Activated CD4-positive, alpha-beta T cell treated with anti-CD3 and anti-CD28 coated beads, Interleukin-2, amount 50 U/mL, for 16 hours (primary cell): Measurements from ENCODE around the gene ILKAP.

ENCODE experiments used
- DNase-seq: peaks from one replicate; pipeline ENCODE4 v3.0.0-alpha.2; 2020

ILKAP gene

GRCh38 chr2:238149841-238150572, 53.5 kb downstream of the ILKAP start:
- no peak for DNase-seq

DNA sequence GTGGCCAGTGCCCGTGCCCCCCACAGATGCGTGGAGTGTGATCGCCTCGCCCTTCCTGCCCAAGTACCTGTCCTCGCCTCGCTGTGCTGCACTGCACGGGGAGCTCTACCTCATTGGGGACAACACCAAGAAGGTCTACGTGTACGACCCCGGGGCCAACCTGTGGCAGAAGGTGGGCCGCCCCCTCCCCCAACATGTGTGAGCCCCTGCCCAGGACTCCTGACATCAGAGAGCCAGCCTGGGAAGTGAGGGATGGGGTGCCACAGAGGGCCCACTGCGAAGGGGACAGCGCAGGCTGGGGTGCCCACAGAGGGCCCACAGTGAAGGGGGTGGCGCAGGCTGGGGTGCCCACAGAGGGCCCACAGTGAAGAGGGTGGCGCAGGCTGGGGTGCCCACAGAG, 54.5 kb downstream of the ILKAP start:
- DNase-seq, result no peak

- DNase-seq, result no peak
Observed at GRCh38 chr2:238146884-238147544, 56.5 kb downstream of the ILKAP start.

- DNase-seq, result no peak
Observed at GRCh38 chr2:238145851-238146250, 57.6 kb downstream of the ILKAP start.

DNA sequence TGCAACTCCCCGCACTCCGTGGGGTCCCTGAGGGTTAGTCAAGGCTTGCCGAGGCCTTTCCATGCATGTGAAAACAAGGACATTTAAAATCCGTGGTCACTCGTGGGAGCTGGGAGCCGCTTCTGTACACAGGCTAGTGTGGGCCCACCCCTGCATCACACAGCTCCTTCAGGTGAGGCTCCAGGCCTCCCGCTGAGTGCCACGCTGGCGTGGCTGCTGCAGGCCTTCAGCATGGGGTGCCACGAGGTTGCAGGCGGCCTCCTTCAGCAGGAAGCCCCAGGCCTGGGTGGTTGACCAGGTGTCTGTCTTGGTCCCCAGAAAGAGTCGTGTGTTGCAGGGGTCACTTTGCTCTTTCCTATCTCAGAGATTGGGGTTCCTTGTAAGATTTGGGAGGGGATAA, 58.4 kb downstream of the ILKAP start:
- no peak for DNase-seq

GRCh38 chr2:238144262-238144661, 59.2 kb downstream of the ILKAP start:
- DNase-seq, result no peak

GRCh38 chr2:238143239-238143951, 60.1 kb downstream of the ILKAP start:
- no peak for DNase-seq

- DNase-seq, result no peak
Observed at GRCh38 chr2:238142382-238143205, 60.9 kb downstream of the ILKAP start.

GRCh38 chr2:238141541-238142318, 61.8 kb downstream of the ILKAP start:
- no peak for DNase-seq

- DNase-seq, result no peak
Observed at GRCh38 chr2:238140721-238141540, 62.6 kb downstream of the ILKAP start.

DNA sequence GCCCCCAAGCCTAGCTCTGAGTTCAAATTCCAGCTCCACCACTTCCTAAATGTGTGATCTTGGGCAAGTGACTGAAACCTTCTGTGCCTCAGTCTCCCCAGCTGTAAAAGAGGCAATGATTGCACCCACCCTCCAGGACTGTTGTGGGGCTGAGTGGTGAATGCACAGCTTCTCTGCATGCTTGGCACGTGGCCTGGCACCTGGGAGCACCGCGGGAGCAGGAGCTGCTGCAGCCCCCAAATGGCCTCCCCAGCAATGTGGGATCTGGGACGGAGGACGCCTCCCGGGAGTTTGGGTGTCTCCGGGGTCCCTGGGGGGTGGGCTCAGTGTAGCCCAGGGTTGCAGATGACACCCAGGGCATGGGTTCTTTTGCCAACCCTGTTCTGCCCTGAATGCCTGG, 63.5 kb downstream of the ILKAP start:
- DNase-seq, result no peak

GRCh38 chr2:238139196-238140039, 64.1 kb downstream of the ILKAP start:
- peak; percentile 18 for DNase-seq

GRCh38 chr2:238138331-238139195, 64.9 kb downstream of the ILKAP start, which contains the start of gene KLHL30:
Gene KLHL30, plus strand, starts transcription at chr2:238138668. Its CDS starts 2,087 bp downstream, at chr2:238140755.
- DNase-seq, result no peak

DNA sequence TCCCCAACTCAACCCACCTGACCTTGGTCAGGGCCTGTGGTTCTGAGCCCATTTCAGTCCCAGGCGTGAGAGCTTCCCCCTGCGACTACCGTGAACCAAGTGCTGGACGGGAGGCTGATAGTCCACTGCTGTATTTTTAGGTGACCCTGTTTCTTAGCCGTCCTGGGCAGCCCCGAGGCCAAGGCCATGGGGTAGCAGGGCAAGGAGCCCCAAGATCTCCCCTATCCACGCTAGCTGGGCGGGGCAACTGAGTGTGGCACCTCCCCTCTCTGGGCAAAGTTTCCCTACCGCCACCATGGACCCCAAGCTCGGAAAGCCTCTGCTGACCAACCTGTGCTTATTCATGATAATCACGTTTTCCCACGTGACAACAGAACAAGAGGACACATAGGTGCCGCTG, 65.6 kb downstream of the ILKAP start:
- no peak for DNase-seq

- DNase-seq, result no peak
Observed at GRCh38 chr2:238136820-238137537, 66.5 kb downstream of the ILKAP start.

- no peak for DNase-seq
Observed at GRCh38 chr2:238135601-238136150, 67.8 kb downstream of the ILKAP start.

GRCh38 chr2:238134393-238134785, 69.1 kb downstream of the ILKAP start:
- no peak for DNase-seq
